GM18870 (cell line): ENCODE measurements around the gene RTP1.
"Not testable (repeated sequence)": the region's sequence is repeated elsewhere in the genome, so short reads cannot be mapped to it uniquely, and the experiment has no call there.

Experiments used
- ATAC-seq: cut with Tn5 transposase; IDR thresholded peaks from one replicate; pipeline ENCODE4 v1.9.1; 2021; ENCODE audit warnings: moderate library complexity; ENCODE audit not compliant: unreplicated experiment

Gene RTP1, protein sequence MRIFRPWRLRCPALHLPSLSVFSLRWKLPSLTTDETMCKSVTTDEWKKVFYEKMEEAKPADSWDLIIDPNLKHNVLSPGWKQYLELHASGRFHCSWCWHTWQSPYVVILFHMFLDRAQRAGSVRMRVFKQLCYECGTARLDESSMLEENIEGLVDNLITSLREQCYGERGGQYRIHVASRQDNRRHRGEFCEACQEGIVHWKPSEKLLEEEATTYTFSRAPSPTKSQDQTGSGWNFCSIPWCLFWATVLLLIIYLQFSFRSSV

DNA sequence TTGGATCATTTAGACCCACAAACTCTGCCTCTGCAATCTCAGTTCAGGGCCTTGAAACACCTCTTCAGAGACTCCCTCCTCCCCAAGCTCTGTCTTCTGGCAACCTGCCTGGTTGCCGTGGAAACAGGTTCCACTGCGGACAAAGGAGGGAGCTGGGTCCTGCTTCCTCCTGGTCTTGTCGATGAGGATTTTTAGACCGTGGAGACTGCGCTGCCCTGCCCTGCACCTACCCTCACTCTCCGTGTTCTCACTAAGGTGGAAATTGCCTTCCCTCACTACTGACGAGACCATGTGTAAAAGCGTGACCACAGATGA, at the start of gene RTP1:
TSS of gene RTP1 (plus strand) at position 152 of the 315 bp plus-strand sequence. CDS start at position 182, 30 bp downstream.
- ATAC-seq: no peak

DNA sequence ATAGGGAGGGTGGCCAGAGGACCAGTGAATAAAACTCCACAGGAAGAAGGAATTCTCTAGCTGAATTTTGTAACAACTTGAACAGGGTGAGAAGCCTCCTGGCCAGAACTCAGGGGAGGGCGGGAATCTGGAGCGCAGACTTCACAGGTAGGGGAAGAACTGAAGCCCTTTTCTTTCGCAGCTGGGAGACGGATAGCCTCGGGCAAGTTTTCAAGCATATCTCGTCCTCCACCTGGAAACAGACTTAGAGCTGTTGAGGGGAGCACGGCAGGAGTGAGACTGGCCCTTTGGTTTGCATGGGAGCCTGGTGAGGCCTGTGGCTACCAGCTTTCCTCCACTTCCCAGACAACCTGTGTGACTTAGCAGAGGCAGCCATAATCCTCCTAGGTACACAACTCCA, 47.1 kb upstream of the RTP1 start:
- ATAC-seq: no peak

DNA sequence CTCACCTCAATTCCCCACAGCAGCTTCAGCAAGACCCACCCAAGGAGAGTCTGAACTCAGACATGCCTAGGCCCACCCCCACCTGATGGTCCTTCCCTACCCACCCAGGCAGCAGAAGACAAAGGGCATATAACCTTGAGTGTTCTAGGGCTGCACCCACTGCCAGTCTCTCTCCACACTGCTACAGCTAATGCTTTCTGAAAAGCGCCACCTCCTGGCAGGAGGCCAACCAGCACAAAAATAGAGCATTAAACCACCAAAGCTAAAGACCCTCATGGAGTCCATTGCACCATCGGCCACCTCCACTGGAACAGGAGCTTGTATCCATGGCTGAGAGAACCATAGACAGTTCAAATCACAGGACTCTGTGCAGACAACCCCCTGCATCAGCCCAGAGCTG, 46.7 kb upstream of the RTP1 start:
- ATAC-seq: no peak

DNA sequence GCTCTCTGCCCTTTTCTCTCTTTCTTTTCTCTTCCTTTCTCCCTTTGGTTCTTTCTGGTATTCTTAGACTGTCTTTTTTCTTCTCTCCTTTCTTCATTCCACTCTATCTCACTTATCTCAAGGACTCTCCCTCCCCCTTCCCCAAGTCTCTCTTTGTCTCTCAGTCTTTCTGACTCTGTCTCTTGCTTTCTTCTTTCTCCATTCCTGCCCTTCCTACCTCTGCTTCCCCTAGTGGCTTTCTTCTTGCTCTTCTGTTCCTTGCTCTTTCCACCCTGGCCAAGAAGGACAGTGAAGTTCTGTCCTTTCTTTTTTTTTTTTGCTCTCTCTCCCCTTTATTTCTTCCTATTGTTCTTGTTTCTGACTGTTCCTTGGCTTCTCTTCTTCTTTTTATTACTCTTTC, 35.7 kb upstream of the RTP1 start:
- ATAC-seq: no peak

DNA sequence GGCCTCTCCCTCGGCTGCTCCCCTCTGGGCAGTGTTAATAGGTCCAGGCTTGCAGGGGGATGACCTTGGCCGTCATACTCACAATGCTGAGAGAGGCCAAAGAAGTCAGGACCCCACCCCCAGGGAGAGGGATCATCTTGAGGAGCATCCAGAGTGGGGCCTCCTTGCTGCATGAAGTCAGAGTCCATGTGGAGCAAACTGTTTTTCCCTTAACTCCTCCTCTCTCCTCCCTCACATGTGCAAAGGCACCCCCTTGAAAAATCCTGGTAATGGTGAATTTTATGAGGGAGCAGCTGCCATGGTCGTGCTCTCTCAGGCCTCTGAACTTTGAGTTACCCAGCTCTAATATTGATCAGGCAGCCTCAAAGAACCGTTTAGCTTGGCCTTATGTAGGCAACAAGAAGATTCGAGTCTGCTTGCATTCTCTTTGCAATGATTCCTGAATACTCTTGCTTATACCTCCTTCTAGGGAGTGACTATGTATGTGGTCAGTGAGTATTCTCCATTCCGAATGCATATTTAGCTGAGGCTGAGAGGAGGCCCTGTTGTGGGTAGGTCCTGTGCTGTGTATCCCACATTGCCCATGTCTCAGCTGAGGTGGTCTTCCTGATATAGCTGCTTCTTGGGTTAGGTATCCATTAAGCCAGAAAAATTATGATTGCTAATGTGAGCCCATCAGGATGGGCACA, 34.9 kb upstream of the RTP1 start:
- ATAC-seq: no peak

DNA sequence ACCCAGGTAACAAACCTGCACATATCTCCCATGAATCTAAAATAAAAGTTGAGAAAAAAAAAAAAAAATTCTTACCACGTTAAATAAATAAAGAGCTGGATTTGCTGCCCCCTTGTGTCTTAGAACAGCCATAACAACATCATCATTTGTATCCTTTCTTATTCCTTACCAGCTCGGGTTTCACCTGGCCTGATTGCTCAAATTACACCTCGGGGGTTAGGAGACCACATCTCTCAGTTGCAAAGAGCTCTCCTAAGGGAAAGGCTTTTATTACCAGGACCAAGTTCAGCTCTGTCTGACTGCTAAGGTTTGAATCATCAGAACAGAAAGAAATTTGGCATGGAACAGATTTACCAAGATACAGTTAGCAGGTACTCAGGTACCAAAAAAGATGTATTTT, 32.1 kb upstream of the RTP1 start:
- ATAC-seq: no peak

DNA sequence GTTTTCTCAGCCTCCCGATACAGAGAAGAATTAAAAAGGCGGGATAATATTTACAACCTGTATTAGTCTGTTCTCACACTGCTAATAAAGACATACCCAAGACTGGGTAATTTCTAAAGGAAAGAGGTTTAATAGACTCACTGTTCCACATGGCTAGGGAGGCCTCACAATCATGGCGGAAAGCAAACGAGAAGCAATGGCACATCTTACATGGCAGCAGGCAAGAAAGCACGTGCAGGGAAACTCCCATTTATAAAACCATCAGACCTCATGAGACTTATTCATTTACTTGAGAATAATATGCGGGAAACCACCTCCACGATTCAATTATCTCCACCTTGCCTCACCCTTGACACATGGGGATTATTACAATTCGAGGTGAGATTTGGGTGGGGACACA, 30.5 kb upstream of the RTP1 start:
- ATAC-seq: no peak

DNA sequence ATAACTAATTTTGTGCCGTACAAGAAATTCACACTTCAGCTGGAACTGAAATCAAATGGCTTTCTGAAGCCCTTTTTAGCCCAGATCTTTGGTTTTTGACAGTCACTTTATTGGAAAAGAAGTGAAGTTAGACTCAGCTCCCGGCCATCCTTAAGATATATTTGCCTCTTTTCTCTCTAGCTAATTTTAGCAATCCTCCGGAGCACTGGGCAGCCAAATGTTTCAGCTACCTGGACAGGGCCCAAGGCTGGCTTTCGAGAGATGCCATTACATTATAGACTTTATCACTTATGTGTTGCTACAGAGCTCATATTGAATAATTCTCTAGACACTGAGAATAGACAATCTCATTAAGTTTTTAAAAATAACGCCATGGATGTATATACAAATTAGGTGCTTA, 29.5 kb upstream of the RTP1 start:
- no peak for ATAC-seq

DNA sequence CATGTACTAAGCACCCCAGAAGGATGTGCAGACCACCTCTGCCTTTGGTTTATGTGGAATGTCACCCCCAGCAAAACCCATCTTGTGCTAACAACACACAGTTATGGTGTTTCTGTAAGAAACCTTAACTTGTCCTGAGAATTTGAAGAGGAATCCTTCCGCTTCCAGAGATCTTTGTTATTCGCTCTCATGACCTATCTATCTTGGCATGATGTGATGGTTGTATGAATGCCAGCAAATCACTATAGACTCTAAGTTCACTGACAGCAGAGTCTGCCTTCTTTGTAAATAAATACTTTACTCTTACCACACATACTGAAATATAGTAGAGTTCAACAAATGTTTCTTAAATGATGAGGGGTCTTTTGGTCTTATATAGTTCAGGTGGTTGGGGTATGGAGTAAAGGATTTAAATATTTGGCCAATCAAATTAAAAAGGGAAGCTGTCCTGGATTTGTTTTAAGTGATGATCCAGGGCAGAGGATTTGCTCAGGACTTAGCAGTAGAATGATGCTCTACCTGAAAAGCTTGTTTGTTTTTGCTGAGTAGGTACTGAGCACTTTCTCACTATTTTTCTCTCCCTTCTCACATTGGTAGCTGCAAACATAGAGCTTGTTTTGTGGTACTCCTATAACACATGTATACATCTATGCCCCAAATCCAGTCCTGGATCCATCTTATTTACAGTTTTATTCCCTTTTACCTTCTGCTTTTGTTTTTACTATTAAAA, 27.9 kb upstream of the RTP1 start:
- ATAC-seq: no peak

DNA sequence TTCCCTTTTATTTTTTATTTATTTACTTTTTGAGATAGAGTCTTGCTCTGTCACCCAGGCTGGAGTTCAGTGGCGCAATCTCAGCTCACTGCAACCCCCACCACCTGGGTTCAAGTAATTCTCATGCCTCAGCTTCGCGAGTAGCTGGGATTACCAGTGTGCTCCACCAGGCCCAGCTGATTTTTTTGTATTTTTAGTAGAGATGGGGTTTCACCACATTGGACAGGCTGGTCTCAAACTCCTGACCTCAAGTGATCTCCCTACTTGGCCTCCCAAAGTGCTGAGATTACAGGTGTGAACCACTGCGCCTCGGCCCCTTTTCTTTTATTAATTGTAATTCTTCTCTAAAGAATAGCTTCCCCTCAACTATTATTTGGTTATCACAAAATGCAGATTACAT, 26.4 kb upstream of the RTP1 start:
- not testable (repeated sequence) for ATAC-seq

DNA sequence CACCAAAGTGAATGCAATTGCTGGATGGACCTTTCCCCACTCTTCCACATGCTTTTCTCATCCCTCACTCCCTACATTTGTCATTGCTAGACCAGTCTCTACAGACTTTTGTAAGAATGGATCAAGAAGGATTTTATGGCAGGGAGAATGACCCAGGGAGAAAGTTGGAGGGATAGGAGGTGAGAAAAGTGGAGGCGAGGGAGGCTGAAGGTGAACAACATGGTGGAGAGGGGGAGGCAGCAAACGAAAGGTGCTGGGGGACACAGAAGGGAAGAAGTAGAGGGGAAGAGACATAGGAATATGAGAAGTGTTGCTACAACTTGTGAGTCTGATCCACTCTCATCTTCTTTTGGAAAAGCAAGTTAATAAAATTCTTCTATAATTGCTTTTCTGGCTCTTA, 24.4 kb upstream of the RTP1 start:
- no peak for ATAC-seq

DNA sequence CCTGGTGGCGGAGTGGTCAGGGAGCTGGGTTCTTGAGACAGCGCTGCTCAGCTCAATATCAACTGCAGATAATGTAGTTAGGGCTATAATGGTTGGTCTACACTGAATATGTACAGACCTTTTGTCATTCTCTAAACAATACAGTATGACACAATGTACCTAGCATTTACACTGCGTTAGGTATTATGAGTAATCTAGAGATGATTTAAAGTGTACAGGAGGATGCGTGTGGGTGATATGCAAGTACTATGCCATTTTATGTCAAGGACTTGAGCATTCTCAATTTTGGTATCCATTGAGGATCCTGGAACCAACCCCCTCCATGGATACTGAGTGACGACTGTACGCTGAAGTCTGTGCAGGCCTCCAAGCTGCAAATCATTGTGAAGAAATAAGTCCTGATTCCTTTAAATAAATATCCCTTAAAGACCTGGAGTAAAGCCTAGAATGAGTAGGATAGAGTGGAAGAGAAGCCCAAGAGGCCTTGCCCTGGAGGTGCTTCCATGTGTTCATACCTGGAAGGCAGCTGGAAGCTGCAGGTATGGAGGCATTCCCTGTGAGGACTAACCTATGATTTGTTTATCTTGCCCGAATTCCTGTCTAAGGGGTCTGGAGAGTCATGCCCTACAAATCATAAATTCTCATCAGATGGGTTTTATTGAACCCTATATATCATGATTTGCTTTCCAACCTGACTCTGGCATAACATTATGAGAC, 15.7 kb upstream of the RTP1 start:
- ATAC-seq: no peak

DNA sequence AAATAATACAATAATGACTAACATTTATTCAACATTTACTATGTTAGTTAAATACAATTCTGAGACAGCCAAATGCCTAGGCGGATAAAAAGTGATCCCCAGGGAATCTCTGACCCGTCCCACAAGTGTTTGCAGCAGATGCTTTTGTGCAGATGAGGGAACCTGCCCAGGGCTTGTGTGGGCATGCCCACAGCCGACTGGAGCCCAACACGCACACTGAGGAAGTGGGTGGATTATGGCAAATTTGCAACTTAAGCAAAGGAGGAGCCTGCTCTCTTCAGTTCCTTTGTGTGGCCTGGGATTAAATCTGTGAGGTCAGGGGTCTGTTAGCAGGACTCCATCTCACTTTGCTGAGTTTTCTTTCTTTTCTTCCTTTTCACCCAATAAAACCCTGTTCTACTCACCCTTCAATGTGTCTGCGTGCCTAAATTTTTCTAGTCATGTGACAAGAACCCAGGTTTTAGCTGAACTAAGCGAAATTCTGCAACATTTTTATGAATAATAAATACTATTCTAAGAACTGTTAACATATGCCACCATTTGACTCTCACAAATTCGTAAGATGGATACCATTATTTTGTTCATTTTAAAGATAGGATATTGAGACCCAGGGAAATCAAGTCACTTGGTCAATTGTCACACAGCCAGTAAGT, 13.9 kb upstream of the RTP1 start:
- ATAC-seq: no peak

DNA sequence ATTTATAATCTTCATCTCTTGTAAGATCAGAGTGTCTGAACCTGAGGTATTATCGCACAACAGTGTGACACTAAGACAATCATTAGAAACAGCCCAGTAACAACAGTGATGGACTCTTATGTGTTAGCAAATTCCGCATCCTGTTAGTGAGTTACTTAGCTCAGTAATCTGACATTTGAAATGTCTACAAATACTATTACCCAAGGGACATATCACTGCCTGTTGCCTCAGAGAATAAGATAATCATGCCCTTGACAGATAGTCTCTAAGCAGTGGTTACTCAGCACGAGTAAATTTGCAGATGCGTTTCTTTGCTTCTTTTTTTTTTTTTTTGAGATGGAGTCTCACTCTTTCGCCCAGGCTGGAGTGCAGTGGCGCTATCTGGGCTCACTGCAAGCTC, 13.4 kb upstream of the RTP1 start:
- ATAC-seq: no peak

DNA sequence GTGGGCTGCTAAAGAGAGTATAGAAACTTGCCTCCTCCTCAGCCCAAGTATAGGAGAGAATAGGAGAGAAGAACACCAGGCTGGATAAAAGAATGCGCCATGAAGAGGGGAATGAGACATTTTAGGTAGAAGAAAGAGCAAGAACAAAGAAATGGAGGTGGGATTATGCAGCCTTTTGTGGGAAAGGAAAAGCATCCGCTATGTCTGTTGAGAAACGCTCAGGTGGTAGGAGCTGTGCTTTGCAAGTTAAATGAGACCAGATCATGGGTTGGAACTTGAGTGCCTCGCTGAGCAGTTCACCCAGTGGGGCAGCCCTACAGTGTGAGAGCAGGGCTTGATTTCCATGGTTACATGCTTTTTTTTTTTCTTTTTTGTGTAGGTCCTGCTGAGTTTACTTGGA, 11.5 kb upstream of the RTP1 start:
- no peak for ATAC-seq

DNA sequence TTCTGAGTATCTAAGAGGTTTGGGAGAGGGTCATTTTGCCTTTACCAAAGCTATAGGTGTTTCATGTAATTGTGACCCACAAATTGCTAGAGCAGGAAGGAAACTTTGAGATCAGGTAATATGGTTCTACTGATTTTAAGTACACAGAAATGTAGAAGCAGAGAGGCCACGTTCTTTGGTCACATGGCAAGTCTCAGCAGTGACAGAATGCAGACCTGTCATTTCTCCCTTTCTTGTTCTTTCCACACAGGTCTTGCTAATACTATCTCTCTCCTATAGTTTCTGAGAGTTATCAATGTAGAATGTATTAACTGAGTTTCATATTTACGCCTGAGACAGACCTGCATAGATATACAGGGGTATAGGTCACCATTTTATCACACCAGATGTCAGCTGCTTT, 10.9 kb upstream of the RTP1 start:
- no peak for ATAC-seq

DNA sequence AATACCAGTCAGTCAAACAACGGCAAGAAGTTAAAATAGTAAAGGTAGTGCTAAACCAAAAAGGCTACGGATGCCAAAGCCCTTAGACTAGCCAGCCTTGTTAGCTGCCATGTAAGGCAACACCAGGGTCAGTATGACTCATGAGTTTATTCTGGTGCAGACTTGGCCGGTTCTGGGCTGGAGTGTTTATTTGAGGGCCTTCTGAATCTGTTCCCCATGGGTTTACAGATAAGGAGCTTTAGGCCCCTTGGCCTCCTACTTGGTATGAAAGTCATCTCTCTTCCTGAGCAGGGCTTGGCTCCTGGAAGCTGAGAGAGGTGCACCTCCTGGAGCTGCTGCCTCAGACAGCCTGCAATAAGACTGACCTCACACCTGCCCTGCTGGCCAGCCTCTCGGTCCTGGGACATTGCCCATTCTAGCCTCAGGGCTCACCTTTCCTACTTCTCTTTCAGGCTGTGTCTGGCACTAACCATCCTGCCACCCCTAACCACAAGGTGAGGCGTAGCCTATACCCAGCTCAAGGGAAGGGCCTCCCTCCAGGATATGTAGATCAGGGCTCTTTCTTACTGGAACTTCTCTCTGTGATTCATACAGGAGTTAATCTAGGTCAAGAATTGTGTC, 10.4 kb upstream of the RTP1 start:
- no peak for ATAC-seq

DNA sequence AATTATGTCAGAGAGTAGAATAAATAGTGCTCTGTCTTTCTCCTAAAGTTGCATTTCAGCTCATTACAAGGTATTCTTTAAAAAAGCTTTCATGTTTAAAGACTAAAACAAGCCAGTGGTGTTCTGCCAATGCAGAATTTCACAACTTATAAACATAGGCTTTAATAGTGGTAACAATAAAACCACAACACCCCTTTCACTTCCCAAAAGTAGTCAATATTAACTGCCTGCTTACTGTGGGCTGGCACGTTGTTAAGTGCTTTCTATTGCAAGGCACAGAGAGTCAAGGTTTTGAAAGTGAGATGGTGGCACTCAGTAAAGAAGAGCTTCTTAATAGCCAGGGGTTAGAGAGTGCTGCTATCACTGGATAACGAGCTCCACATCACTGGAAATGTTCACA, 8.4 kb upstream of the RTP1 start:
- ATAC-seq: no peak

DNA sequence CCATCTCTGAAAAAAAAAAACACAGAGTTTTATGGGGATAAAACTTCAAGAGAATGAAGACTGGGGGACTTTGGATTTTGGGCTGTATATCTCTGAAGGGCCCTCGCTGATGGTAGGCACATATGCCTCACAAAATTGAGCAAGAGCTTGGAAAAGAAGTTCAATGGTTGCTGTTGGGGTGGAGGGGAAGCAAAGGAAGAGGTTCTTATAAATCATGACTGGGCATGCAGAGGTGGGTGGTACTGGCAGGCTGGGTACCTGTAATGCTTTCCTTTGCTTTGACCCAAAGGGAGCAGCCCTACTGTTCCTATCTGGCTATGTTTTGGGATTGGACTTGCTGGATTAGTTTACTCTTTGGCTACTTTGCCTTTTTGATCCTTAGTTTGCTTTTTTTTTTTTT, 6.0 kb upstream of the RTP1 start:
- ATAC-seq: no peak

DNA sequence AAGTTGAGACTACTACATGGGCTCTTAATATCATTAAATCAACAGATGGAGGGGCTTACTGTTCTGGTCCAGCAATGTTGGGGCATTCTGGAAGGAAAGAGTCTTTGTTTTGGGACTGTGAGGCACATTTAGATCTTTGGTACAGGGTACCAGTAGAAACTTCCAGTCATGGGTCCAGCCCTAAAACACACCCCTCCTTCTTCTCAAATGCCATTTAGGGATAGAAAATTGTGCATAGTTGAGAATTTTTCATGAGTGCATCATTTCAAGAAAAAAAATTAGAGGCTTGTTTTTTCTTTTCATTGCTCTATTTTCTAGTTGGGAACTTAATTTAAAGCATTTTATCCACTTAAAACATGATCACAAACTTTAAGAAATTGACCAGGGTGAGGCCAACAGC, 4.1 kb upstream of the RTP1 start:
- ATAC-seq: no peak
